HG03378 (cell line): ENCODE results near the gene EEF2.

Experiments used
- ATAC-seq: cut with Tn5 transposase; IDR thresholded peaks from one replicate; pipeline ENCODE4 v1.9.1; 2021; ENCODE audit warnings: mild to moderate bottlenecking, moderate library complexity; ENCODE audit not compliant: unreplicated experiment

The EEF2 gene

GRCh38 chr19:3986260-3987041, 1.2 kb upstream of the EEF2 start:
- ATAC-seq, result no peak

DNA sequence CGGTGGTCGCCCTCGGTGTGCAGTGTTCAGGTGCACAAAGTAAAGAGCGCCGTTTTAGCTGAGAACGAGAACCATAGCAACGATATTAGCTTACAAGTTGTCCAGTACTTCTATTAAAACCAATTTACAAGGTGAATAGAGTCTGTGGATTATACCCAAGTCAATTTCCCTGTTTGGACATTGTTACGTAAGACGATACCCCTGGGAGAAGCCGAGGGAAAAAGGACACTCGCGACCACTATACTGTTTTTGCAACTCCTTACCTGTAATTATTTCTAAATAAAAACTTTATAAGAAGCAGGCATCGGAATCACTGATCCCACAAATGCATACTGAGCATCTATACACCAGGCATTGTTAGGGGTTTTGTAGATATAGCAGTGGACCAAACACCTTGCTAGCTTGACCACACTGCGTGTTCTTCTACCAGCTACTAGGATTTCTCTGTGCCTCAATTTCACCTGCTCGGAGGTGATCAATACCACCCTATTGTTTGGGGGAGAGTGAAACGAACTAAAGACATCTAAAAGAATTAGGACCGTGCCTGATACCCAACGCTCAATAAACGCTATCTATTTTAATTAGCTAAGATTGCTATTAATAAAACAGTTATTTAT, 488 bp upstream of the EEF2 start:
- ATAC-seq, result no peak

DNA sequence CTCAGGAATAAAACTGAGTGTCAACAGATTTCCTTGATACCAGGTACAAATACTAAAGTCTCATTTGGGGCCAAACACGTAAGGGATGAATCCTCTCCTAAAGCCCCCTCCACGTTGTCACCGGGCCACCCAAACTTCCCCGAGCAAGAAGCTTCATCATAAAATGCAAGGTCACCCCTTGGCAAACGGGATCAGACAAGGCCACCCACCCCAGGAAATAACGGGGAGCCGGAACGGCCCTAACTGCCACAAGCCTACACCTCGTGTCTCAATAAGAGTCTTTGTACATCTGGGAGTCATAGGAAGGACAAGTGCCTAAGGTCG, 717 bp downstream of the EEF2 start:
- no peak for ATAC-seq

- no peak for ATAC-seq
Measured at GRCh38 chr19:3983936-3984583, 1.2 kb downstream of the EEF2 start.

DNA sequence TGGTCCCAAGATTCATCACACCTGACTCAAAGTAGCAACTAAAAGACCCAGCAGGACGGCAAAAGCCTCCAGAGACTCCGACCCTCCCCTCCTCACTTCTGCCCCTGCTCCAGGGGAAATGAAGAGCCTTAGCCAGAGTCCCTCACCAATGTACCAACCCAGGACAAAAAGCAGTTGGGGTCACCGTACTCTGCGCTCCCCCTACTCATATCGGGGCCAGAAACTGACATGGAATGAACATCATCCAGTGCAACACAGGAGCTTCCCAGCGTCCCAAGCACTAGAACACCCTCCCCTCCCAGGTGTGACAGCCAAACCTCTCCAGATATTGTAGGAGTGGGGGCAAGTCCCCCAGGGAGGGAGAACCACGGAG, 1.7 kb downstream of the EEF2 start:
- ATAC-seq, result no peak

GRCh38 chr19:3982701-3983541, 2.3 kb downstream of the EEF2 start:
- no peak for ATAC-seq

DNA sequence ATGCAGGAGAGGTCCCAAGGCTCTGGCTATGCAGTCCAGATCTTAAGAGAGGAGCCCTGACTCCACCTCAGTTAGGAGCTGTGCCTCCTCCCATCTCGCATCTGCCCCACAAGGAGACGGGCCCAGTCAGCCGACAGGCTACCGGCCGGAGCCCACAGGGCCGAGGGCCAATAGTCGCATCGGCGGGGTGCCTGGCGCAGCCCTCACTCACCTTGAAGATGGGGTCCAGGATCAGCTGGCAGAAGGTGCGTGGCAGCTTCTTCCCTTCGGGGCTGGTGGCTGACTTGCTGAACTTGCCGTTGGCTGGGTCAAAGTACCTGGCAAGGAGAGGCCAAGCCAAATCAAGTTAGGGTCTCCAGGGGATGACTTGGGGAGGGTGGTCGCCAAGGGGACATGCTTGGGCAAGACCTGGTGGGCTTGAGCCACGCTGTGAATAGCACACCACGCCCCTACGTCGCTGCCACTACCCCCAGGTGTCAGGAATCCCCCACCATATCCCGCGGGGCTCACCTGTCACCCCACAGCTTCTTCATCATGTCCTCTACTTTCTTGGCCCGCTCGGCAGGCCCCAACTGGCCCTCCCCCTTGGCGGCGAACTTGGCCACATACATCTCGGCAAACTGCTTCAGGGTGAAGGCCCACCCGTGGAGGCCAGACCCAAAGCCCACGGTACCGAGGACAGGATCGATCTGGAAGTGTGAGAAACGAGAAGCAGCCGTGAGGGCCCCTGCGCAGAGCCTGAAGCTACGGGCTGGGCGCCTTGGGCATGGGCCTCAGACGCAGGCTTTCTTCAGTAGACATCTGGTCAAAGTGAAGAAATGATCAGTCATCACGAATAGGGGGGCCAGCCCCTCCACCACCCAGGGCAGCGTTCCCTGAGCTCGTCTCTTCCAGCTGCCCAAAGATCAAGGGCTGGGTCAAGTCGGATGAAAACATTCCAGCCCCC, 3.3 kb downstream of the EEF2 start:
- ATAC-seq, result no peak

GRCh38 chr19:3981373-3981735, 3.9 kb downstream of the EEF2 start:
- ATAC-seq, result no peak

DNA sequence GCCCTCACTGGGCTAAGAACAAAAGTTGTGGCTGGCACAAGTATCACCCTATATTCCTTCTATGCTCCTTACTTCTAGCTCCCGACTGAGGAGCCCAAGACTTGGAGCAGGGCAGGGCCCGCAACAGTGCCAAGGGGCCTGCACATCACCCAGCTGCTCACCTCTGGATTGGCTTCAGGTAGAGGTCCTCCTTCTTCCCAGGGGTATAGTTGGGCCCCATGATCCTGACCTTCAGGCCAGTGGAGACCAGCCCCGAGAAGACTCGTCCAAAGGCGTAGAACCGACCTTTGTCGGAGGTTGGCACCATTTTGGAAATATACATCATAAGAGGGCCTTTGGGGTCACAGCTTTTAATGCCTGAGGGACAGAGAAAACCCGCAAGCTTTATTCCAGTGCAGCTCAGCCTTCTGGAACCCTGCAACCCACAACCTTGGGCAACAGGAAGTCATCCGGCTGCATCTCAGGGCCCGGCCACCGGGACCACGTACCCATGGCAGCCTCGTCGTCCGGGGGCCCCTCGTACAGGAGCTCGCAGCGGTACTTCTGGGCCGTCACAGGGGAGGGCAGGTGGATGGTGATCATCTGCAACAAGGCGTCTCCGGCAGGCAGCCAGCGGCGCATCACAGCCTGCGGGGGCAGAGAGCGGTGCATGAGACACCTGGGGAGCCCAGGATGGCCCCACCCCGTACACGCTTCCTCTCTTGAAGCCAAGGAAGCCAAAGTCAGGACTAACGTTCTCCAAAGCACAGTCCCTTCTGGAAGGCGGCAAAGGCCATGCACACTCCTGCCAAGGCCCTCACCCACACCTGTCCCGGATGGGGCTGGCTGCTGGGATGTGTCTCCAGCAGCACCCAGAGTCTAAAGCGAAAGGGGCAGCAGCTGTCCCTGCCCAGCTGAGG, 4.7 kb downstream of the EEF2 start:
- ATAC-seq, result no peak

DNA sequence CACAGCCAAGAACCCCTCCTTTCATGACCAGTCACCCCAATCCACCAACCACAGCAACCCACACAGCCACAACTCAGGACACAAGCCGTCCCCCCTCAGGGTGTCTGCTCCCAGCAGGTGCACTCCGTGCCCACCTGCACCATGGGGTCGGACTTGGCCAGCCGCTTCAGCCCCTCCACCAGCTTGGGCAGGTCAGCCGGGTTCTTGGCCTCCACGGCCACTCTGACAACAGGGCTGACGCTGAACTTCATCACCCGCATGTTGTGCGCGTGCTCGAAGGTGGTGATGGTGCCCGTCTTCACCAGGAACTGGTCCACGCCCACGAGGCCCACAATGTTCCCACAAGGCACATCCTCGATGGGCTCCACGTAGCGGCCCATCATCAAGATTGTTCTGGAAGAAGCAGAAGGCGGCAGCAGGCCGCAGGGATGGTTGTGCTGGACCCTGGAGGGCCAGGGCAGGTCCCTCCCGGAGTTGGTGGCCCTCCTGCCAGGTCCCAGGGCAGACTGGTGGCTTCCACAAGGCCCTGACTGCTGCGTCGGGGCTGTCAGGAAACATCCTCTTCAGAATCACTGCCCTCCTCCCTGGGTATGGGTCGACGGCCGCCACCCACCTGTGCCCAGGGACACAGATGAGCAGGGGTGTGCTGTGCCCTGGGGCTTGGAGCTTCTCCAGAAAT, 5.5 kb downstream of the EEF2 start:
- ATAC-seq, result no peak

DNA sequence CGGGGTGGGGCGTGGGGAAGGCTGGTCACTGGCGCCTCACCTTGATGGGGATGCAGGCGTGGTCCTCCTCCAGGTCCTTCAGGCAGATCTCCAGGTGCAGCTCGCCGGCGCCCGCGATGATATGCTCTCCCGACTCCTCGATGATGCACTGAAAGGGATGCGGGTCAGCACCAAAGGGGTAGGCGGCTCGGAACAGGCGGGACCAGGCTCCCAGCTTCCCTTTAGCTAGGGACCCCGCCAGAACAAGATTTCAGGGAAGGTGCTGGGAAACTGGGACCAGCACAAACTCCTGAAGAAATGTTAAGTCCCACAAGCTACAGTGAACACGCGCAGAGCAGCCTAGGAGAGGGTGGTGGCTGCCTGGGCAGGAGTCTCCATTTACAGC, 6.0 kb downstream of the EEF2 start:
- no peak for ATAC-seq

DNA sequence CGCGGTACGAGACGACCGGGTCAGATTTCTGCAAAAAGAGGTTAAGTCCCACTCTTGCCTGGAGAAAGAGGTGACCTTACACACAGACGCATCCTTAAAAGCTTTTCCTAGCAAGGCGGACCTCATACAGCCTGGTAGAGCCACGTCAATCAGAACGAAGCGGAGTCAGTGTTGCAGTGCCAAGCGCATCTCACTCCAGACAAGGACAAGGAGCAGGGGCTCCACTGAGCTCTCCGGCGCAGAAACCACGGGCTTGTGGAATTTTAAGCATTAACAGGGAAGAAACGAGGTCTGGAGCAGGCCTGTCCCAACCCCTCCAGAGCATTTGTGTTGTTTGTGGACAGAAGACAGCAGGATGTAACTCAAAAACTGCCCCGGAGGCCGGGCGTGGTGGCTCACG, 7.1 kb downstream of the EEF2 start:
- ATAC-seq, result no peak

DNA sequence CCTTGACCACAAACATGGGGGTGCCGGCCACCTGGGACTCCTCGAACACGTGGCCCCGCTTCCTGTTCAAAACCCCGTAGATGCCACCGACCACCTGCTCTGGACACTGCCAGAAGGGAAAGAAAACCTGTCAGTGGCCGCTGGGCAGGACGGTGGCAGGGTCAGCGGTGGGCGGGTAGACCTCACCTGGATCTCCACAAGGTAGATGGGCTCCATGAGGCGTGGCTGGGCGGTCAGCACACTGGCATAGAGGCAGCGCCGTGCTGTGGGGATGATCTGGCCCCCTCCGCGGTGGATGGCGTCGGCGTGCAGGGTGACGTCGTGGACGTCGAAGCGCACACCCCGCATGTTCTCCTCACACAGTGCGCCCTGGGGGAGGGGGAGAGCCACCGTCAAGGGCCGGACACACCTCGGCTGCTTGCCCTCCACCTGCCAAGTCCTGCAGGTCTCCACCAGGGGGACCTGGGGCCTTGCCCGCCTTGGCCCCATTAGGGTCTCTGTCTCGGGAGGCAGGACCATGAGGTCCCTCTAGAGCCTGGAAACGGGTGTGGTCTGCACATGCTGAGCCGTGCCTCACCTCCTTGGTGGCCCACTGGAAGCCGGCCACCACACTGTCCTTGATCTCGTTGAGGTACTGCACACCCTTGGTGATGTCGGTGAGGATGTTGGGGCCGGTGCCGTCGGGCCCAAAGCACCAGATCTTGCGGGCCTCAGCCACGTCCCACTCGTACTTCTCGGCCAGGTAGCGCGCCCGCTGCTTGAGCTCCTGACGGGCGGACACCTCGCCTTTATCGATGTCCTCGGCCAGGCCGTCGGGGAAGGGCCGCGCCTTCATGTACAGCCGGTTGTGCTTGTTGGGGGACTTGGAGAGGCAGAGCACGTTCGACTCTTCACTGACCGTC, 7.8 kb downstream of the EEF2 start:
- no peak for ATAC-seq

GRCh38 chr19:3976495-3977241, 8.6 kb downstream of the EEF2 start:
- ATAC-seq, result no peak

GRCh38 chr19:3975637-3976087, 9.6 kb downstream of the EEF2 start:
- no peak for ATAC-seq

- no peak for ATAC-seq
Measured at GRCh38 chr19:3975144-3975543, 10.1 kb downstream of the EEF2 start.
